CD4-positive, alpha-beta memory T cell (primary cell): ENCODE results near the gene TUBA4A. TPM values are rescaled to one million over a fixed set of nuclear protein-coding genes. Genes with fewer than 3 reads are reported as not detected.

ENCODE experiments used
- CTCF ChIA-PET: fragments of 350-600 bp; sonication (Branson Sonifier 250); formaldehyde crosslinking; loops from one replicate; lab custom pipeline; 2021; ENCODE audit warnings: inconsistent platforms; ENCODE audit not compliant: partially characterized antibody; lab: Charles Lee
- POLR2A ChIA-PET: fragments of 350-600 bp; sonication (Branson Sonifier 250); formaldehyde crosslinking; loops from one replicate; lab custom pipeline; 2021; ENCODE audit not compliant: partially characterized antibody; lab: Charles Lee
- DNase-seq, 5 donors: peaks; one replicate each; pipeline versions ENCODE4 v3.0.0 to v3.0.0-alpha.2; 2020 to 2022; ENCODE audit warnings: mixed read lengths in 1 of 5
- H3K27ac ChIP-seq: one replicate; pipeline ENCODE4 v1.7.0; 2013; ENCODE audit warnings: low read depth, low read length
- H3K27me3 ChIP-seq: 2 replicates; pipeline ENCODE4 v1.7.0; 2013; ENCODE audit warnings: mild to moderate bottlenecking, low read length, moderate library complexity; ENCODE audit not compliant: insufficient read depth
- H3K36me3 ChIP-seq: 2 replicates; pipeline ENCODE4 v1.7.0; 2013; ENCODE audit warnings: mild to moderate bottlenecking, low read length, moderate library complexity; ENCODE audit not compliant: insufficient read depth
- H3K4me1 ChIP-seq: 2 replicates; pipeline ENCODE4 v1.7.0; 2013; ENCODE audit warnings: mild to moderate bottlenecking, low read length, moderate library complexity; ENCODE audit not compliant: insufficient read depth
- H3K4me3 ChIP-seq, 2 donors: one replicate each; pipeline ENCODE4 v1.7.0; 2013; ENCODE audit warnings: low read length in 2 of 2, mild to moderate bottlenecking in 1 of 2
- H3K9me3 ChIP-seq, 2 donors: one replicate each; pipeline ENCODE4 v1.7.0; 2013; ENCODE audit warnings: low read length in 2 of 2, control low read depth in 1 of 2; ENCODE audit not compliant: control insufficient read depth in 1 of 2
- H3K27ac Mint-ChIP-seq, 7 donors: one replicate each; pipeline ENCODE4 v1.8.0; 2020 to 2021; ENCODE audit warnings: mixed read lengths in 7 of 7, mild to moderate bottlenecking in 6 of 7, inconsistent platforms in 3 of 7, moderate library complexity in 3 of 7
- H3K27me3 Mint-ChIP-seq, 2 donors: one replicate each; pipeline ENCODE4 v1.8.0; 2020 to 2021; ENCODE audit warnings: mixed read lengths in 2 of 2
- H3K36me3 Mint-ChIP-seq, 2 donors: one replicate each; pipeline ENCODE4 v1.8.0; 2020 to 2021; ENCODE audit warnings: mixed read lengths in 2 of 2, inconsistent platforms in 1 of 2, mild to moderate bottlenecking in 1 of 2
- H3K4me1 Mint-ChIP-seq, 4 donors: one replicate each; pipeline ENCODE4 v1.8.0; 2020 to 2021; ENCODE audit warnings: mixed read lengths in 4 of 4, mild to moderate bottlenecking in 1 of 4
- H3K4me3 Mint-ChIP-seq, 8 donors: one replicate each; pipeline ENCODE4 v1.8.0; 2020 to 2021; ENCODE audit warnings: mixed read lengths in 8 of 8, mild to moderate bottlenecking in 7 of 8, moderate library complexity in 6 of 8, inconsistent platforms in 3 of 8
- H3K9me3 Mint-ChIP-seq, 8 donors: one replicate each; pipeline ENCODE4 v1.8.0; 2020 to 2021; ENCODE audit warnings: mixed read lengths in 8 of 8, mild to moderate bottlenecking in 5 of 8, inconsistent platforms in 3 of 8, moderate library complexity in 1 of 8
- intact Hi-C: fragments of 100-400 bp; cut with micrococcal nuclease; formaldehyde crosslinking; loops from one replicate; pipeline ENCODE4 v1.15.1; 2023
- polyA plus RNA-seq, 2 donors: library from polyadenylated mRNA; unstranded; fragments of 300-500 nt; fragmentation: Illumina TruSeq; gene quantifications; one replicate each; pipeline ENCODE4 v1.2.3, GENCODE V29; 2021
- total RNA-seq, 2 experiments: library from RNA; stranded (reverse); gene quantifications; one replicate each; pipeline ENCODE4 v1.2.3, GENCODE V29; 2021

TUBA4A gene
- total and polyA plus RNA-seq, 4 experiments from 2014 or later = 157 to 268 (median 251) TPM

DNA sequence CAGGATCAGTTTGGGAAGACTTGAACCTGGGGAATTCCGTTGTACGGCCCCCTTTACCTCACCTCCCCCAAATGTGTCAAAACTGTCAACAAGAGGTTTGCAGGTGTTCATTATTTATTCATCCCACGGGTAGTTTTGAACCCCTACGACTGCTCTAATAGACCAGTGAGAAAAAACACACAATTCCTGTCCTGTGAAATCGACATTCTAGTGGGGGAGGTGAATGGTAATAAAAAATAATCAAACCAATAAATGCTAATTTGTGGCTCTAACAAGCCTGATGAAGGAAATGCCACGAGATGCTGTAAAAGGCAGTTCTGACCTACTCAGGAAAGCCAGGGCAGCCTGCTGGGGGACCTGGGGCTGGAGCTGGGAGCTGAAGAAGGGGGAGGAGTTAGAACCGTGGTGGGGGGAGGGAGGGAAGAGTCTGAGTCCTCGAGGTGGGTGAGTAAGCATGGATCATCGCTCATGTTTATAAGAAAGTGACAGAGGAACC is 25.0 kb upstream of the TUBA4A start:
- H3K9me3 Mint-ChIP-seq = no peaks in the 10 kb centered on the region
- intact Hi-C loops = loop anchor here (1.0 to 10.0 kb wide), 10 partner anchors 17 to 384 kb away; partner anchors contain the start of genes ANKZF1, ATG9A, CHPF and NHEJ1
- DNase-seq = no peak

GRCh38 chr2:219277703-219278654 is 24.3 kb upstream of the TUBA4A start:
- peak; percentile 71 to 80 (median 72) for DNase-seq
- H3K36me3 ChIP-seq = peaks cover 23% of the 10 kb centered on the region
- Mint-ChIP-seq H3K36me3 (peaks cover 23 to 33% of the 10 kb centered on the region in 2 donors), H3K4me1 (peaks cover 17 to 48% (median 39%) of the 10 kb centered on the region in 4 donors), H3K27ac (peak overlapping the region; percentile 96 to 100 (median 100)), H3K9me3 (no peaks in the 10 kb centered on the region), H3K4me3 (peak overlapping the region; percentile 79 to 98 (median 93)), H3K27me3 (peaks cover 0 to 1% of the 10 kb centered on the region in 2 donors)
- intact Hi-C loops = loop anchor here (1.0 to 10.0 kb wide), 4 partner anchors 71 to 383 kb away; partner anchors contain the start of genes CHPF, TMEM198 and ZFAND2B
- H3K4me3 ChIP-seq = peak overlapping the region in 1 of 2 donors; percentile 53
- H3K4me1 ChIP-seq = peaks cover 40% of the 10 kb centered on the region
- POLR2A ChIA-PET = interaction anchor here (0.6 to 10.9 kb wide), 15 partner anchors 14 to 110 kb away, joined by 3 to 338 read pairs (median 23); partner anchors contain the start of genes ABCB6, ANKZF1, ATG9A and CNPPD1
- no peaks in the 10 kb centered on the region for H3K9me3 ChIP-seq
- CTCF ChIA-PET = interaction anchor here (0.6 to 14.0 kb wide), 23 partner anchors 9 to 882 kb away, joined by 3 to 208 read pairs (median 11); partner anchors contain the start of genes ABCB6, ANKZF1, ATG9A and CNPPD1
- no peaks in the 10 kb centered on the region for H3K27me3 ChIP-seq
- peak overlapping the region; percentile 98 for H3K27ac ChIP-seq

More for the DNA sequence above, 25.0 kb upstream of the TUBA4A start:
- H3K27ac ChIP-seq = peak overlapping the region; percentile 98
- no peaks in the 10 kb centered on the region for H3K27me3 ChIP-seq
- peak overlapping the region; percentile 96 to 100 (median 100) for H3K27ac Mint-ChIP-seq
- H3K36me3 Mint-ChIP-seq = peaks cover 27 to 40% of the 10 kb centered on the region in 2 donors
- peak overlapping the region; percentile 82 to 98 (median 93) for H3K4me3 Mint-ChIP-seq
- peaks cover 40% of the 10 kb centered on the region for H3K4me1 ChIP-seq
- POLR2A ChIA-PET = interaction anchor here (0.8 to 10.9 kb wide), 23 partner anchors 11 to 319 kb away, joined by 3 to 338 read pairs (median 7); partner anchors contain the start of genes ABCB6, ANKZF1, ATG9A and CNPPD1
- no peaks in the 10 kb centered on the region for H3K9me3 ChIP-seq
- peaks cover 17 to 51% (median 40%) of the 10 kb centered on the region in 4 donors for H3K4me1 Mint-ChIP-seq
- peaks cover 31% of the 10 kb centered on the region for H3K36me3 ChIP-seq
- CTCF ChIA-PET = interaction anchor here (0.8 to 14.0 kb wide), 15 partner anchors 9 to 105 kb away, joined by 3 to 208 read pairs (median 16); partner anchors contain the start of genes ANKZF1, ATG9A, CNPPD1 and GLB1L
- H3K27me3 Mint-ChIP-seq = no peaks in the 10 kb centered on the region
- H3K4me3 ChIP-seq = peak overlapping the region in 1 of 2 donors; percentile 63

DNA sequence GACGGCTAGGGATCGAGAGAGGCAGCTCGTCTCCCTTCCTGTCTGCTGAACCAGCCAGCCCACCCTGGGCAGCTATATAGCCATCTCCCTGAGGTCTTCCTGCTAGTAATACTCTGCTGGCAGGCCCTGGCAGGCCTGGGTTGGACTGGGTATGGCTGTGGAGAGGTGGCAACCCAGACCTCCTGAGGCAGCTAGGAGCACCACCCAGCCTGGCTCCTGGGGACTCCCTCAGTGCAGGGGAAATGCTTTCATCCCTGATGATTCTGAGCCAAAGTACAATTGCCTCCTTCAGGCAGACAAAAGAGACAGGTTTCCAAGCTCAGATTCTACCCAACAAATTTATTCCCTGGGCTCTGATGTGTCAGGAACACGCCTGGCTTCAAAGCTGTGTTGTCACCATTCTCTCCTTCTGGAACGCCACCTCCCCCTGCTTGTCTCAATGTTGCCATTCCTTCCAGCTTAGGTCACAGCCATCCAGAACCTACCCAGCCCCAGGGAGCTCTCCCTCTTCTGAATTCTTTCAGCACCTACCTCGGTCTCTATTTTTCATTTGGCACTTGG is 20.7 kb upstream of the TUBA4A start:
- H3K27ac Mint-ChIP-seq = peak overlapping the region in 1 of 7 donors; percentile 23
- H3K27ac ChIP-seq = no peak overlapping the region
- intact Hi-C loops = loop anchor here (10.0 kb wide), 1 partner anchor 380 kb away; no protein-coding TSS in a partner anchor
- no peaks in the 10 kb centered on the region for H3K36me3 ChIP-seq
- H3K9me3 Mint-ChIP-seq = no peaks in the 10 kb centered on the region
- ChIA-PET POLR2A (interaction anchor here (0.8 to 1.6 kb wide), 3 partner anchors 21 to 27 kb away, joined by 3 read pairs; no protein-coding TSS in a partner anchor), CTCF (interaction anchor here (1.0 to 14.0 kb wide), 5 partner anchors 11 to 36 kb away, joined by 3 to 208 read pairs (median 5); no protein-coding TSS in a partner anchor)
- H3K4me1 Mint-ChIP-seq = peaks cover 13 to 21% (median 18%) of the 10 kb centered on the region in 4 donors
- peaks cover 0 to 2% of the 10 kb centered on the region in 2 donors for H3K36me3 Mint-ChIP-seq
- no peaks in the 10 kb centered on the region for H3K9me3 ChIP-seq
- H3K27me3 Mint-ChIP-seq = peaks cover 0 to 3% of the 10 kb centered on the region in 2 donors
- H3K4me3 ChIP-seq = no peak overlapping the region
- H3K27me3 ChIP-seq = no peaks in the 10 kb centered on the region
- DNase-seq = peak in 1 of 5 donors; percentile 15
- H3K4me1 ChIP-seq = peaks cover 18% of the 10 kb centered on the region
- no peak overlapping the region for H3K4me3 Mint-ChIP-seq

- Mint-ChIP-seq H3K4me1 (peaks cover 13 to 18% (median 17%) of the 10 kb centered on the region in 4 donors), H3K4me3 (no peak overlapping the region), H3K27me3 (peaks cover 0 to 3% of the 10 kb centered on the region in 2 donors), H3K27ac (peak overlapping the region in 1 of 7 donors; percentile 23), H3K36me3 (peaks cover 0 to 2% of the 10 kb centered on the region in 2 donors), H3K9me3 (no peaks in the 10 kb centered on the region)
- Histone ChIP-seq H3K36me3 (no peaks in the 10 kb centered on the region), H3K9me3 (no peaks in the 10 kb centered on the region), H3K27ac (no peak overlapping the region), H3K4me3 (no peak overlapping the region), H3K27me3 (no peaks in the 10 kb centered on the region), H3K4me1 (peaks cover 17% of the 10 kb centered on the region)
- intact Hi-C loops = loop anchor here (10.0 kb wide), 1 partner anchor 379 kb away; no protein-coding TSS in a partner anchor
- DNase-seq = peak in 1 of 5 donors; percentile 31
- CTCF ChIA-PET = interaction anchor here (1.0 to 14.0 kb wide), 5 partner anchors 11 to 35 kb away, joined by 3 to 208 read pairs (median 5); no protein-coding TSS in a partner anchor
- POLR2A ChIA-PET = interaction anchor here (0.8 to 1.1 kb wide), 2 partner anchors 24 to 26 kb away, joined by 3 read pairs; no protein-coding TSS in a partner anchor
Observed at GRCh38 chr2:219273937-219274336, 20.2 kb upstream of the TUBA4A start.

GRCh38 chr2:219272995-219273394 is 19.3 kb upstream of the TUBA4A start:
- DNase-seq = no peak
- intact Hi-C loops = loop anchor here (10.0 kb wide), 1 partner anchor 378 kb away; no protein-coding TSS in a partner anchor
- POLR2A ChIA-PET = no interaction called here
- Histone ChIP-seq H3K36me3 (no peaks in the 10 kb centered on the region), H3K27ac (no peak overlapping the region), H3K4me1 (peaks cover 7% of the 10 kb centered on the region), H3K27me3 (no peaks in the 10 kb centered on the region), H3K9me3 (no peaks in the 10 kb centered on the region), H3K4me3 (no peak overlapping the region)
- Mint-ChIP-seq H3K4me3 (no peak overlapping the region), H3K4me1 (peaks cover 7 to 9% (median 8%) of the 10 kb centered on the region in 4 donors), H3K9me3 (no peaks in the 10 kb centered on the region), H3K27ac (no peak overlapping the region), H3K36me3 (no peaks in the 10 kb centered on the region), H3K27me3 (peaks cover 0 to 3% of the 10 kb centered on the region in 2 donors)
- CTCF ChIA-PET = interaction anchor here (0.7 to 1.7 kb wide), 4 partner anchors 18 to 43 kb away, joined by 3 to 5 read pairs (median 4); partner anchors contain the start of genes ANKZF1, ATG9A and TUBA4A

DNA sequence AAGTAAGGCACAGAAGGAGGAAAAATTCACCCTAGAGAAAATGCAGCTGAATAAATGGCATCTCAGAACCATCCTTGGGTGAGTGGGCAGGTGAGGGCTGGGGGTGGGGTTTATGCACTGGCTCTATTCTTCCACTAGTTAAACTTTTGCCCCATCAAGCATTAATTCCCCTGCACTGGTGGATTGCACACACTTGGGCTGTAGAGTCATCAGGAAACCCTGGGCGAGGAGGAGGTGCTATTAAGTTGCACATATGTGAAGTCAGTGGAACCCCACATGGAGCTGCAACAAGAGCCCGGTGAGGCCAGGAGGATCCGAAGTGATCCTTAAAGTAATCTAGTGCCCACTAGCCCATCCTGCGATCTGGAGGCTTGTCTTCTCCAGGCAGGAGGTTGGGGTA is 18.6 kb upstream of the TUBA4A start:
- ChIA-PET POLR2A (no interaction called here), CTCF (interaction anchor here (0.7 to 1.1 kb wide), 2 partner anchors 18 to 43 kb away, joined by 3 read pairs; partner anchors contain the start of genes ANKZF1, ATG9A and TUBA4A)
- Mint-ChIP-seq H3K27ac (no peak overlapping the region), H3K27me3 (peaks cover 0 to 3% of the 10 kb centered on the region in 2 donors), H3K4me1 (peaks cover under 1 to 3% (median 2%) of the 10 kb centered on the region in 4 donors), H3K9me3 (no peaks in the 10 kb centered on the region), H3K36me3 (no peaks in the 10 kb centered on the region), H3K4me3 (no peak overlapping the region)
- Histone ChIP-seq H3K4me1 (peaks cover 1% of the 10 kb centered on the region), H3K27me3 (no peaks in the 10 kb centered on the region), H3K27ac (no peak overlapping the region), H3K36me3 (no peaks in the 10 kb centered on the region), H3K9me3 (no peaks in the 10 kb centered on the region), H3K4me3 (no peak overlapping the region)
- DNase-seq = no peak
- intact Hi-C loops = loop anchor here (10.0 kb wide), 1 partner anchor 378 kb away; no protein-coding TSS in a partner anchor
